KMS-11 (cell line): ENCODE measurements around the gene TRIP13.

Source experiments
- H2AFZ ChIP-seq: fragments of 200-600 bp; sonication (generic); 2 replicates; pipeline ENCODE4 v1.6.1; 2016; ENCODE audit warnings: antibody characterized with exemption, mixed run types, low read depth
- H3K27ac ChIP-seq: fragments of 200-600 bp; sonication (generic); 2 replicates; pipeline ENCODE4 v1.6.1; 2016; ENCODE audit warnings: mild to moderate bottlenecking, mixed run types
- H3K27me3 ChIP-seq: fragments of 200-600 bp; sonication (generic); 2 replicates; pipeline ENCODE4 v1.6.1; 2017; ENCODE audit warnings: mild to moderate bottlenecking, low read depth, mixed run types, moderate library complexity; ENCODE audit not compliant: insufficient read depth
- H3K36me3 ChIP-seq: fragments of 200-600 bp; sonication (generic); 2 replicates; pipeline ENCODE4 v1.6.1; 2017; ENCODE audit warnings: mild to moderate bottlenecking, mixed run types; ENCODE audit not compliant: insufficient read depth
- H3K4me1 ChIP-seq: fragments of 200-600 bp; sonication (generic); 2 replicates; pipeline ENCODE4 v1.6.1; 2016; ENCODE audit warnings: mild to moderate bottlenecking, low read depth, mixed run types; ENCODE audit not compliant: poor library complexity, severe bottlenecking
- H3K4me2 ChIP-seq: fragments of 200-600 bp; sonication (generic); 2 replicates; pipeline ENCODE4 v1.7.0; 2016; ENCODE audit warnings: mild to moderate bottlenecking, mixed run types
- H3K4me3 ChIP-seq: fragments of 200-600 bp; sonication (generic); IDR thresholded peaks from 2 replicates; pipeline ENCODE4 v1.6.1; 2017; ENCODE audit warnings: low read depth, low read length, mixed read lengths; ENCODE audit not compliant: insufficient read depth
- H3K79me2 ChIP-seq: fragments of 200-600 bp; sonication (generic); 2 replicates; pipeline ENCODE4 v1.6.1; 2016; ENCODE audit warnings: low read depth, mixed run types; ENCODE audit not compliant: insufficient read depth
- H3K9ac ChIP-seq: fragments of 200-600 bp; sonication (generic); 2 replicates; pipeline ENCODE4 v1.6.1; 2016; ENCODE audit warnings: mild to moderate bottlenecking, mixed run types
- H4K20me1 ChIP-seq: fragments of 200-600 bp; sonication (generic); 2 replicates; pipeline ENCODE4 v1.6.1; 2016; ENCODE audit warnings: mild to moderate bottlenecking, mixed run types; ENCODE audit not compliant: insufficient read depth
- TF ChIP-seq, protein P1 (sequence below): fragments of 200-600 bp; sonication (generic); conservative IDR thresholded peaks from 2 replicates; pipeline ENCODE4 v1.6.1; 2017; ENCODE audit warnings: low read depth, mild to moderate bottlenecking, antibody characterized with exemption, low read length, moderate library complexity, mixed read lengths

TRIP13 gene

GRCh38 chr5:868428-869135 is 24.1 kb upstream of the TRIP13 start:
- no peak overlapping the region for H3K4me3 ChIP-seq
- no peak overlapping the region for H3K9ac ChIP-seq
- TF ChIP-seq, protein P1, sequence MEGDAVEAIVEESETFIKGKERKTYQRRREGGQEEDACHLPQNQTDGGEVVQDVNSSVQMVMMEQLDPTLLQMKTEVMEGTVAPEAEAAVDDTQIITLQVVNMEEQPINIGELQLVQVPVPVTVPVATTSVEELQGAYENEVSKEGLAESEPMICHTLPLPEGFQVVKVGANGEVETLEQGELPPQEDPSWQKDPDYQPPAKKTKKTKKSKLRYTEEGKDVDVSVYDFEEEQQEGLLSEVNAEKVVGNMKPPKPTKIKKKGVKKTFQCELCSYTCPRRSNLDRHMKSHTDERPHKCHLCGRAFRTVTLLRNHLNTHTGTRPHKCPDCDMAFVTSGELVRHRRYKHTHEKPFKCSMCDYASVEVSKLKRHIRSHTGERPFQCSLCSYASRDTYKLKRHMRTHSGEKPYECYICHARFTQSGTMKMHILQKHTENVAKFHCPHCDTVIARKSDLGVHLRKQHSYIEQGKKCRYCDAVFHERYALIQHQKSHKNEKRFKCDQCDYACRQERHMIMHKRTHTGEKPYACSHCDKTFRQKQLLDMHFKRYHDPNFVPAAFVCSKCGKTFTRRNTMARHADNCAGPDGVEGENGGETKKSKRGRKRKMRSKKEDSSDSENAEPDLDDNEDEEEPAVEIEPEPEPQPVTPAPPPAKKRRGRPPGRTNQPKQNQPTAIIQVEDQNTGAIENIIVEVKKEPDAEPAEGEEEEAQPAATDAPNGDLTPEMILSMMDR: no peak
- no peaks in the 10 kb centered on the region for H4K20me1 ChIP-seq
- H3K36me3 ChIP-seq: peaks cover 12% of the 10 kb centered on the region; the same call in 1 of the 2 replicates
- H2AFZ ChIP-seq: no peak overlapping the region
- H3K79me2 ChIP-seq: no peaks in the 10 kb centered on the region
- no peaks in the 10 kb centered on the region for H3K4me1 ChIP-seq
- no peak overlapping the region for H3K27ac ChIP-seq
- no peak overlapping the region for H3K4me2 ChIP-seq
- no peaks in the 10 kb centered on the region for H3K27me3 ChIP-seq

- TF ChIP-seq, protein P1: no peak
- H3K36me3 ChIP-seq: peaks cover 12% of the 10 kb centered on the region; the same call in 1 of the 2 replicates
- H3K27me3 ChIP-seq: no peaks in the 10 kb centered on the region
- H2AFZ ChIP-seq: no peak overlapping the region
- H3K27ac ChIP-seq: no peak overlapping the region
- H3K4me2 ChIP-seq: no peak overlapping the region
- H4K20me1 ChIP-seq: no peaks in the 10 kb centered on the region
- H3K79me2 ChIP-seq: no peaks in the 10 kb centered on the region
- no peaks in the 10 kb centered on the region for H3K4me1 ChIP-seq
- no peak overlapping the region for H3K9ac ChIP-seq
- no peak overlapping the region for H3K4me3 ChIP-seq
Measured at GRCh38 chr5:870956-871355, 21.7 kb upstream of the TRIP13 start.

GRCh38 chr5:871596-872298 is 20.9 kb upstream of the TRIP13 start:
- H3K27ac ChIP-seq: no peak overlapping the region
- peaks cover 17% of the 10 kb centered on the region; the same call in 1 of the 2 replicates for H3K36me3 ChIP-seq
- no peaks in the 10 kb centered on the region for H3K27me3 ChIP-seq
- H3K79me2 ChIP-seq: no peaks in the 10 kb centered on the region
- H3K4me1 ChIP-seq: no peaks in the 10 kb centered on the region
- no peak overlapping the region for H3K4me2 ChIP-seq
- H2AFZ ChIP-seq: no peak overlapping the region
- H3K4me3 ChIP-seq: no peak overlapping the region
- TF ChIP-seq, protein P1: no peak
- H4K20me1 ChIP-seq: no peaks in the 10 kb centered on the region
- no peak overlapping the region for H3K9ac ChIP-seq

- H3K4me1 ChIP-seq: no peaks in the 10 kb centered on the region
- TF ChIP-seq, protein P1: no peak
- H4K20me1 ChIP-seq: no peaks in the 10 kb centered on the region
- no peak overlapping the region for H3K27ac ChIP-seq
- no peaks in the 10 kb centered on the region for H3K27me3 ChIP-seq
- H2AFZ ChIP-seq: no peak overlapping the region
- H3K9ac ChIP-seq: no peak overlapping the region
- no peaks in the 10 kb centered on the region for H3K79me2 ChIP-seq
- peaks cover 17% of the 10 kb centered on the region; the same call in 1 of the 2 replicates for H3K36me3 ChIP-seq
- H3K4me3 ChIP-seq: no peak overlapping the region
- H3K4me2 ChIP-seq: no peak overlapping the region
Measured at GRCh38 chr5:872301-872700, 20.4 kb upstream of the TRIP13 start.
